GM23248 (cell line): Measurements from ENCODE around the gene WDR88. TPM values are rescaled to one million over a fixed set of nuclear protein-coding genes. Genes with fewer than 3 reads are reported as not detected.
"Not testable (repeated sequence)": the region's sequence is repeated elsewhere in the genome, so short reads cannot be mapped to it uniquely, and the experiment has no call there.

ENCODE experiments used
- DNase-seq: peaks from one replicate; pipeline ENCODE4 v3.0.0-alpha.2; 2015
- H2AFZ ChIP-seq: fragments of 200-600 bp; sonication (generic); 2 replicates; pipeline ENCODE4 v1.6.1; 2016; ENCODE audit warnings: antibody characterized with exemption
- H3F3A ChIP-seq: fragments of 200-600 bp; sonication (generic); 2 replicates; pipeline ENCODE4 v1.6.1; 2016; ENCODE audit warnings: mild to moderate bottlenecking, antibody characterized with exemption, mixed run types; ENCODE audit not compliant: insufficient read depth
- H3K27ac ChIP-seq: fragments of 200-600 bp; sonication (generic); 2 replicates; pipeline ENCODE4 v1.5.1; 2016; ENCODE audit warnings: mild to moderate bottlenecking
- H3K27me3 ChIP-seq: fragments of 200-600 bp; sonication (generic); replicated peaks from 2 replicates; pipeline ENCODE4 v1.6.1; 2016; ENCODE audit warnings: mild to moderate bottlenecking; ENCODE audit not compliant: insufficient read depth
- H3K36me3 ChIP-seq: fragments of 200-600 bp; sonication (generic); 2 replicates; pipeline ENCODE4 v1.6.1; 2016; ENCODE audit warnings: low read depth, mild to moderate bottlenecking
- H3K4me1 ChIP-seq: fragments of 200-600 bp; sonication (generic); 2 replicates; pipeline ENCODE4 v1.6.1; 2016; ENCODE audit warnings: mild to moderate bottlenecking; ENCODE audit not compliant: insufficient read depth
- H3K4me2 ChIP-seq: fragments of 200-600 bp; sonication (generic); one replicate; pipeline ENCODE4 v1.6.1; 2016; ENCODE audit warnings: mild to moderate bottlenecking; ENCODE audit not compliant: unreplicated experiment
- H3K4me3 ChIP-seq: fragments of 200-600 bp; sonication (generic); 2 replicates; pipeline ENCODE4 v1.5.1; 2016; ENCODE audit warnings: mild to moderate bottlenecking
- H3K79me2 ChIP-seq: fragments of 200-600 bp; sonication (generic); 2 replicates; pipeline ENCODE4 v1.6.1; 2016; ENCODE audit warnings: mild to moderate bottlenecking; ENCODE audit not compliant: insufficient read depth
- H3K9ac ChIP-seq: fragments of 200-600 bp; sonication (generic); 2 replicates; pipeline ENCODE4 v1.6.1; 2016; ENCODE audit warnings: mild to moderate bottlenecking
- H3K9me2 ChIP-seq: fragments of 200-600 bp; sonication (generic); 2 replicates; pipeline ENCODE4 v1.6.1; 2016; ENCODE audit warnings: mixed run types, mild to moderate bottlenecking, moderate library complexity; ENCODE audit not compliant: insufficient read depth
- H3K9me3 ChIP-seq: fragments of 200-600 bp; sonication (generic); one replicate; pipeline ENCODE4 v1.6.1; 2017; ENCODE audit warnings: low read depth
- H4K20me1 ChIP-seq: fragments of 200-600 bp; sonication (generic); 2 replicates; pipeline ENCODE4 v1.6.0; 2016; ENCODE audit not compliant: insufficient read depth
- EZH2 ChIP-seq: fragments of 200-600 bp; sonication (generic); IDR thresholded peaks from 2 replicates; pipeline ENCODE4 v1.6.1; 2018; ENCODE audit warnings: antibody characterized with exemption, mild to moderate bottlenecking; ENCODE audit not compliant: insufficient read depth, poor library complexity, severe bottlenecking
- EZH2phosphoT487 ChIP-seq: fragments of 200-600 bp; sonication (generic); IDR thresholded peaks from 2 replicates; pipeline ENCODE4 v1.6.1; 2018; ENCODE audit warnings: antibody characterized with exemption, moderate library complexity, mild to moderate bottlenecking, low read depth; ENCODE audit not compliant: insufficient read depth
- WGBS, 2 experiments: methylation state at CpG; one replicate each; pipeline ENCODE4 v1.1.6; 2015 to 2017; ENCODE audit warnings: low lambda C conversion rate in 2 of 2, low coverage in 1 of 2; ENCODE audit errors: missing lambda C conversion rate in 2 of 2; 5-methylcytosine and 5-hydroxymethylcytosine counted together
- in situ Hi-C: fragments of 300-500 bp; cut with MboI; formaldehyde crosslinking; loops from 2 replicates; pipeline ENCODE4 v1.15.0; 2020
- polyA plus RNA-seq: library from polyadenylated mRNA; unstranded; fragments of >200 nt; fragmentation: Nextera tagmentation; extraction: Ambion mirVana; gene quantifications from 2 replicates; pipeline ENCODE4 v1.2.1, GENCODE V29; 2016
- total RNA-seq: library from RNA; depleted of rRNA; stranded (reverse); fragments of >200 nt; shearing (Covaris generic); gene quantifications from 2 replicates; pipeline ENCODE4 v1.2.3, GENCODE V29; 2014

WDR88 gene
- total and polyA plus RNA-seq, 2 experiments from 2014 or later: 0.10 TPM; not detected in 1

GRCh38 chr19:33189453-33189852 lies 57.5 kb downstream of the WDR88 start:
- H3K27ac ChIP-seq: no peak overlapping the region
- 0% methylated on average over 1 of the region's 1 CpG for WGBS, 2 experiments
- in situ Hi-C loops: no loop called here

GRCh38 chr19:33191092-33191491 lies 59.2 kb downstream of the WDR88 start:
- in situ Hi-C loops, H3K9me3 ChIP-seq, H4K20me1 ChIP-seq, H3K4me1 ChIP-seq, H3K4me2 ChIP-seq, H3K27me3 ChIP-seq, H3K9ac ChIP-seq, H3K4me3 ChIP-seq, H3K36me3 ChIP-seq, DNase-seq, H2AFZ ChIP-seq, H3K79me2 ChIP-seq, H3K9me2 ChIP-seq, H3K27ac ChIP-seq, H3F3A ChIP-seq: not testable (repeated sequence)
- WGBS, 2 experiments: 72 to 74% methylated on average over 4 of the region's 4 CpGs

More at GRCh38 chr19:33189453-33189852, 57.5 kb downstream of the WDR88 start:
- no peaks in the 10 kb centered on the region; the same call in 1 of the 2 replicates for H3F3A ChIP-seq
- TF ChIP-seq EZH2 (no peak), EZH2phosphoT487 (no peak)
- no peak for DNase-seq
- no peaks in the 10 kb centered on the region; the same call in 1 of the 2 replicates for H3K27me3 ChIP-seq
- no peaks in the 10 kb centered on the region for H4K20me1 ChIP-seq
- no peaks in the 10 kb centered on the region for H3K9me3 ChIP-seq
- H2AFZ ChIP-seq: no peak overlapping the region
- no peaks in the 10 kb centered on the region for H3K79me2 ChIP-seq
- no peak overlapping the region for H3K4me2 ChIP-seq
- no peak overlapping the region for H3K9ac ChIP-seq
- H3K4me1 ChIP-seq: peaks cover 4% of the 10 kb centered on the region; the same call in 1 of the 2 replicates
- H3K4me3 ChIP-seq: no peak overlapping the region
- no peaks in the 10 kb centered on the region for H3K9me2 ChIP-seq
- H3K36me3 ChIP-seq: no peaks in the 10 kb centered on the region

- no peak overlapping the region for H3K4me2 ChIP-seq
- H3K4me1 ChIP-seq: peaks cover 4% of the 10 kb centered on the region; the same call in 1 of the 2 replicates
- H3K36me3 ChIP-seq: no peaks in the 10 kb centered on the region
- no peaks in the 10 kb centered on the region for H3K79me2 ChIP-seq
- no peaks in the 10 kb centered on the region for H3K9me2 ChIP-seq
- TF ChIP-seq EZH2 (no peak), EZH2phosphoT487 (no peak)
- no peak overlapping the region for H2AFZ ChIP-seq
- H3K4me3 ChIP-seq: no peak overlapping the region
- DNase-seq: no peak
- no peak overlapping the region for H3K27ac ChIP-seq
- in situ Hi-C loops: no loop called here
- no peaks in the 10 kb centered on the region; the same call in 1 of the 2 replicates for H3F3A ChIP-seq
- no peak overlapping the region for H3K9ac ChIP-seq
- no peaks in the 10 kb centered on the region; the same call in 1 of the 2 replicates for H3K27me3 ChIP-seq
- no peaks in the 10 kb centered on the region for H4K20me1 ChIP-seq
- no peaks in the 10 kb centered on the region for H3K9me3 ChIP-seq
- WGBS, 2 experiments: 68 to 72% methylated on average over 6 of the region's 6 CpGs
Observed at GRCh38 chr19:33191501-33191900, 59.6 kb downstream of the WDR88 start.

GRCh38 chr19:33192010-33192409 lies 60.1 kb downstream of the WDR88 start:
- Histone ChIP-seq H3K4me1 (peaks cover 4% of the 10 kb centered on the region; the same call in 1 of the 2 replicates), H3K27me3 (no peaks in the 10 kb centered on the region; the same call in 1 of the 2 replicates), H3K4me3 (no peak overlapping the region), H3K79me2 (no peaks in the 10 kb centered on the region), H3K36me3 (no peaks in the 10 kb centered on the region), H3K9me2 (no peaks in the 10 kb centered on the region), H3K9me3 (no peaks in the 10 kb centered on the region), H4K20me1 (no peaks in the 10 kb centered on the region), H2AFZ (no peak overlapping the region), H3K27ac (no peak overlapping the region), H3F3A (no peaks in the 10 kb centered on the region; the same call in 1 of the 2 replicates), H3K9ac (no peak overlapping the region), H3K4me2 (no peak overlapping the region)
- 69 to 70% methylated on average over 7 of the region's 7 CpGs for WGBS, 2 experiments
- DNase-seq: no peak
- TF ChIP-seq EZH2 (no peak), EZH2phosphoT487 (no peak)
- in situ Hi-C loops: no loop called here
